ENCODE measurements around the gene TSC22D1. TPM values are rescaled to one million over a fixed set of nuclear protein-coding genes. Genes with fewer than 3 reads are reported as not detected.
A peak's percentile ranks its signal among the peaks of the same experiment; 100 is the strongest.

TSC22D1 gene
- polyA plus RNA-seq, 3 donors = 202 to 230 (median 217) TPM

DNA sequence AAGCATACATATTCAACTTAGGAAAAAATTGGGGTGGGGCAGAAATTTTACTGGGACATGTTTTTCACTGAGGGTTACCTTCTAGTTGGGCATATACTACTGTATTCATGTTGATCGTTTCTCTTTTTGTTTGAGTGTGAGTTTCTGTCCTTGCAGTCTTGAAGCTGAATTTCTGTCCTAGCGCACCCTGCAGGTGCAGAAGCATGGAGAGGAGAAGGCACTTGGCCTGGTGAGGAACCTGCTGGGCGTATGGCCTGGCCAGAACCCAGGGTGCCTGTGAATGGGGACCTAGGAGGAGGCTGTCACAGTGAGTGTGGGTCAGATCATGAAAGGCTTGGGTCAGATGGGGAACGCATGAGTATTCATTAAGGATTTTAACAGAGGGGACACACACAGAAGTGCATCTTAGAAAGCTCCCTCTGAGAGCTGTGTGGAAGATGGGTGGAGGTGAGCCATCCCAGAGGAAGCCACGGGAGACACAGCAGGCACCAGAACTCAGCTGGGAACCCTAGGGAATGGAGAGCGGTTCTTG lies 165.7 kb downstream of the TSC22D1 start:
- DNase-seq = no peak

DNA sequence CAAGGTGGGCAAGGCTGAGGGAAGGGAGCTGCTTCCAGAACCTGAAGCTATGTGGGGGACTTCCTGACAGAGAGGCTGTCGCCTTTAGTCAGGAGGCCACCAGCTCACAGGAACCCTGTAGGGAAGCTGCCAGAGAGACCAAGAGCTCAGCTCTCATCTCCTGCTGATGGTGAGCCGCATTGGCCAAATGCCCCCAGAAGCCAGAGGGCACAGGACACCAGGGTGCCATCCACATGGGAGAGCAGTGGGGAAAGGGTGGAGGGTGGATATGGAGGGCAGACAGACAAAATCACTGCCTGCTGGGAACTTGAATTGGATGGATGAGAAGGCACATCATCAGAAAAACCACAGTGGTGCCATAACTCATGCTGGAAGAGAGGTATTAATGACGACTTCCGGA lies 166.5 kb downstream of the TSC22D1 start:
- no peak for DNase-seq

DNA sequence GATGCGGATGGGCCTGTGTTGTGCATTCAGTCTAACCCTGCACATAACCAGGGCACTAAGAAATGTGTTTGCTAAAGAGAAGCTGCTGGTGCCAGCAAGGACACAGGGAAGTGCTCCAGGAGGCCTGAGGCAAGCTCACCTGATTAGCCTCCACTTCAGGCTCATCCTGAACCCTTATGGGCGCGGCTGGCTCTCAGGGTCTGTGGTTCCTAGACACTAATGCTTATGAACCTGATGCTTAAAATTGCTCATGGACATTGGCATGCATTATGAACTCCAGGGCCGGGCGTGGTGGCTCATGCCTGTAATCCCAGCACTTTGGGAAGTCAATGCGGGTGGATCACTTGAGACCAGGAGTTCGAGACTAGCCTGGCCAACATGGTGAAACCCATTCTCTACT lies 168.2 kb downstream of the TSC22D1 start:
- DNase-seq = no peak

DNA sequence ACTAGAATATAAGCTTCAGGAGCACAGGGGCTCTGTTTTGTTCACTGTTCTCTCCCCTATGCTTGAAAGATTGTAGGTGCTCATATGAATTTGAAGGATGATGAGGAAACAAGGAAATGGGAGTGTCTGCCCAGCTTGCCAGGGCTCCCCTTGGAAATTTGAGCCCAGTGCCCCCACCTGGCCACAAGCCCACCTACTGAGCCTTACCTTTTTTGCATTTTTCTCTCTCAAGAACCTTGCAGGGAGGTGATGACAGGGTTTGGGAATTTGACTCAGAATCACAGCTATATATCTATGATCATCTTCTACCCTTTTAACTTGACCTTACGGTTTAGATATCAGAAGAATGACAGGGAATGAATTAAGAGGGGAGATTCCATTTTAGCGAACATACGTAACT lies 168.8 kb downstream of the TSC22D1 start:
- DNase-seq = no peak

DNA sequence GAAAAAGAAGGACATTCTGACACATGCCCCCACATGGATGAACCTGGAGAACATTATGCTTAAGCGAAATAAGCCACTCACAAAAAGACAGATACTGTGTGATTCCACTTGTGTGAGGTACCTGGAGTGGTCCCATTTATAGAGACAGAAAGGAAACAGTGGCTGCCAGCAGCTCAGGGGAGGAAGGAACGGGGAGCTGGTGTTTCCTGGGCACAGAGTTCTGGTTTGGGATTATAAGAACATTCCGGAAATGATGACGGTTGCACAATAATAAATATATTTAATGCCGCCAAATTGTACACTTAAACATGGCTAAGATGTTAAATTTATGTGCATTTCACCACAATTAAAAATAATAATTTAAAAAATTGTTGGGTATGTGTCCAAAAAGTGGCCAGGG lies 169.5 kb downstream of the TSC22D1 start:
- DNase-seq = no peak

DNA sequence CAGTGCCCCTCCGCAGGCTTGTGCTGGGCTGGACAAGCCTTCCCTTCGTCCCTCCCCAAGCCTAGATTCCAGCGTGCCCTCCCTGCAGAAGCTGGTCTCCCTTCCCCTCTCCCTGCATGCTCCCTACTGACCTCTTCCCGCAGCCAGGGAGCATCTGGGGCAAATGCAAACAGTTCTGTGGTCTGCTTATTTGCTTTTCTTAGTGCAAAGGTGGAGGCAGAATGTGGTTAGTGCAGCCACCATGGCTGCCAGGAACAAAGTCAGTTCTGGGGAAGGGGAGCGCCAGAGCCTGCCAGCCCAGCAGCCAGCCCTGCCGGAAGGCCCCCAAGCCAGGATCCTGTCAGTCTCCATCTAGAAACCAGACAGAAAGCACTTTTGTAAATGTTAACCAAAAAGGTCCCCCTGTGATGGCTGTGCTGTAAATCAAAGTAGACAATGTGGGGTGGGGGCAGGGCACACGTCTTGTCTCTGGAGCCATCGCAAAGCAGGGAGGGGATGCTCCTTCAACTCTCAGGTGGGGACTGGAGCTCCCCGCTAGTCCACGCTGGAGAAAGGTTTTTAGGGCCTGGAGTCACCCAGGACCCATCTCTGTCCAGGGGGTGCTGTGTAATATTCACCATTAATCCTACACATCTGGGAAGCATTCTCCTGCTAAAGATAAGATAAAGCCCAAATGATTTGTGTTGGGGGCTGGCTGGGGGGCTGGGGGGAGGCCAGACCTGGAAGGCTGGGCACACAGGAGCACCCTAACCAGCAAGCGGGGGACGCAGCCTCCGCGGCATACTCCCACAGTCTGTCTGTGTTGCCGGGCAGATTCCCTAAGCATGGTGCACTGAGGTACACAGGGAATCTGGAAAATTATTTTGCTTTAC lies 171.6 kb downstream of the TSC22D1 start:
- DNase-seq = no peak

DNA sequence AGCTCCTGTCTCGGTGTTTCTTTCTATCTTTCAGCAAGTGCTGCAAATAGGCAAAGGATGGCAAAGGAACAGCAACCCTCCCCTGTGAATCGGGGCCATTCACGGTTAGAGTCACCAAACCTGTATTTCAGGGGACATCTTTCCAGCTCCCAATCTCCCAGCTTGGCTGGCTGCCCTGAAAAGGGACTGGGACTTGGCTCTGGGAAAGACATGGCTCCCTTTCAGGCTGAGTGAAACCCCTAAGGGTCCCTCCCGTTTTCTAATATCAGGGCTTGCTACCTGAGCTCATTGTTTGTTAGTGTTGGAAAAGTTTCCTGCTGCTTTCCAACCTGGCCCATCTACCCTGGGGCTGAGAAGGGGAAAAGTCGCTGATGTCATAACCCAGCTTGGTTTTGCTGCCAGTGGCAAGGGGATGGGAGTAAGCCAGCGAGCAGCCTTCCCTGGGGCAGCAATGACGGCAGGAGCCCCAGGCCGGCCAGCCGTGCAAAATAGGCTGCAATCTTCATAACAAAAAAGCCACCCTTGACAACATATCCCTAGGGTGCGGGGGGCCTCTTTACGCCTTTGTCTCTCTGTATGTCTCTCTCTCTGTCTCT lies 172.6 kb downstream of the TSC22D1 start:
- DNase-seq = no peak

DNA sequence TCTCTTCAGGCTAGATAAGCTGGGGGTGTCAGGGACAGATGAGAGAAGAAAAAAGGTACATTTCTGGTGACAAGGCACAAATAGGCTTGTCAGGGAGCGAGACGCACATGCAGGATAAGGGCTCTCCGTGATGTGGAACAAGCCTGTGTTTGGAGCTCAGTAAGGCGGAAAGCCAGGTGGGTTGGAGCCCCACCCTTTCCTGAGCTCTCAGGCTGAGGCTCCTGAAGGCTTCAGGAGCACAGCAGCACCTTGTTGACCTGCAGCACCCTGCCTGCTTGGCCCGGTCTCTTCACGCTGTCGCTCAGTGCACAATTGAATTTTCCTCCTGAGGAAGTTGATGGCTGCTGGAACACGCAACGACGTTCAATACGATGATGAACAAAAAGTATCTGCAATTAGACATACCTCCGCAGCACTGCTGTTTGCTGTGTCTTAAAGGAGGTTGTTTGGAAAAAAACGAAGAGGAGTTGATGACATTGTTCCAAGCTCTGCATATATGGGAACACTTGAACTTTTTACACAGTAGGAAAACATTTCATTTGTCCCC lies 173.2 kb downstream of the TSC22D1 start:
- no peak for DNase-seq

DNA sequence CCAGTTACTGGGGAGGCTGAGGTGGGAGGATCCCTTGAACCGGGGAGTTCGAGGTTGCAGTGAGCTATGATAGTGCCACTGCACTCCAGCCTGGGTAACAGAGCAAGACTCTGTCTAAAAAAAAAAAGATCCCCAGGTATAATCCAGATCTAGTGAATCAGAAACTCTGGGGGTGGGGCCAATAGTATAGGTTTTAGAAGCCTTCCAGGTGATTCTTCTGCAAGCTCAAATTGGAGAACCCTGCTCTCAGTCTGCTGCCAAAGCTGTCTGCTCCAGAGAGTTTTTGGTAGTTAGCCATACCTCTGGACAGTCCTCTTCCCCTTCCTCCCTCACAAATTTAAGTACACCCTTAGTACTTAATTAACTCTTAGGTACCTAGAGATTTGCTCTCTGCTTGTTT lies 174.6 kb downstream of the TSC22D1 start:
- DNase-seq = no peak

DNA sequence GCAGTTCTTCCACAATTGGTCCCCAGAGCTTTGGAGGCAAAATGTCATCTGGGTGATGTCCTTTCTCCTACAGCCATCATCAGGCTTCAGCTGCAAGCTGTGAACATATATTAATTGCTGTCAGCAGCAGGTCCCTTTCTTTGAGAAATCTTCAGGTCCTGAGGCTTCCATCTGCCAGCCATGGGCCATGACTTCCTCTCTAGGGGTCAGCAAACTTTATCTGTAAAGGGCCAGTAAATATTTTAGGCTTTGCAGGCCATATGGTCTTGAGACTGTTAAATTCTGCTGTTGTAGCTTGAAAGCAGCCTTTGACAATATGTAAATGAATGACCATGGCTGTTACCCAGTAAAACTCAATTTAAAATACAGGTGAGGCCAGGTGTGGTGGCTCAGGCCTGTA lies 175.4 kb downstream of the TSC22D1 start:
- DNase-seq = no peak

DNA sequence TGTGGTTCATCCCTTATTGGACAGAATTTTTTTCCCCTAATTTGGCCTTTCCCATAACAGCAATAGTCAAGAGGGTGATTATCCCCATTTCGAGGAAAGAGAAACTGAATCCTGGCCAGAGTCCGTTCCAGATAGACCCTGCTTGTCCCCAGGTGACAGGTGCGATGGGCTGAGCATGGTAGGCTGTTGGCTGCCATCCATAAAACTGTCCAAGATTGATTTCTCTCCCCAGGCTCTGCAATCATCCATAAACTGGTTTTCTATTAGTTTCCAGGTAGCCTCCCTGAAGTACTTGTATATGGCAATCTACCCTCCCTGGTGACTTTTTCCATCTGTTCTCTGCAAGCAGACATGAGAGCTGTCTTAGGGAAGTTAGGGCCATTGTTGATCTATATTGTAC lies 177.1 kb downstream of the TSC22D1 start:
- DNase-seq = no peak

DNA sequence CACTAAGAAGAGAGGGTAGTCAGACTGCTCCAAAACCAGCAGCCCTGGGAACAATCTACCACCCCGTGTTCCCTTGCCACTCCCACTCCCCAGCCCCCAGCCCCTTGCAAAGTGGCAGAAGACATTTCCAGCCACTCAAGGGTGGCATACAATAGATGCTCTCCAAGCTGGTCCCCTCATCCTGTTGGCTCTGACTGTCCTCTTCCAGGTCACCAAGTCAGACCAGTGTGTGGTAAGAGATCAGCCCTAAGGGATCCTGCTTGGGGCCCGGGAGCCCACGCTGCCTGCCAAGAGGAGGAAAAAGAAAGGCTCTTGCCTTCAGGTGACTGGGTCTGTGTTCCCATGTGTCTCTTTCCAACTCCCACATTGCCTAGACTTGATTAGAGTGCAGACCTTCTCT lies 177.5 kb downstream of the TSC22D1 start:
- no peak for DNase-seq

DNA sequence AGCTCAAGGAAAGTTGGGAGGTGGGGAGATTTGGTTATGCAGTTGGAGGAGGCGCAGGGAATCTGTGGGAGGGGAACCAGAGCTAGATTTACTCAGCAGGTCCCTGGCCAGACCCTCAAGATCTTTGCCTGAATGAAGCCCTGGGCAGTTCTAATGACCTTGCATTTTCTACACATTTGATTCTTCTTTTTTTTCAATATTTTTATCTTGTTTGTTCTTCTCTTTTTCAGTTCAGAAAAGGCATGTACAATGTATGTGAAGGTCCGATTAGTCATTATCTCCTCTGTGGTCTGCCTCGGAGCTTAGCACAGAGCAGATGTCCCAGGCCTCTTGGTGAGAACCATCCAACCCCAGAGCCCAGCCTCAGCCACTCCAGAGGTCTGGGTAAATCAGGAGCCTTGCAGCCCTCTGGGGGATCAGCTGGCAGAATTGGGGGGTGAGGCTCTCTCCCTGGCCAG lies 178.3 kb downstream of the TSC22D1 start:
- no peak for DNase-seq

DNA sequence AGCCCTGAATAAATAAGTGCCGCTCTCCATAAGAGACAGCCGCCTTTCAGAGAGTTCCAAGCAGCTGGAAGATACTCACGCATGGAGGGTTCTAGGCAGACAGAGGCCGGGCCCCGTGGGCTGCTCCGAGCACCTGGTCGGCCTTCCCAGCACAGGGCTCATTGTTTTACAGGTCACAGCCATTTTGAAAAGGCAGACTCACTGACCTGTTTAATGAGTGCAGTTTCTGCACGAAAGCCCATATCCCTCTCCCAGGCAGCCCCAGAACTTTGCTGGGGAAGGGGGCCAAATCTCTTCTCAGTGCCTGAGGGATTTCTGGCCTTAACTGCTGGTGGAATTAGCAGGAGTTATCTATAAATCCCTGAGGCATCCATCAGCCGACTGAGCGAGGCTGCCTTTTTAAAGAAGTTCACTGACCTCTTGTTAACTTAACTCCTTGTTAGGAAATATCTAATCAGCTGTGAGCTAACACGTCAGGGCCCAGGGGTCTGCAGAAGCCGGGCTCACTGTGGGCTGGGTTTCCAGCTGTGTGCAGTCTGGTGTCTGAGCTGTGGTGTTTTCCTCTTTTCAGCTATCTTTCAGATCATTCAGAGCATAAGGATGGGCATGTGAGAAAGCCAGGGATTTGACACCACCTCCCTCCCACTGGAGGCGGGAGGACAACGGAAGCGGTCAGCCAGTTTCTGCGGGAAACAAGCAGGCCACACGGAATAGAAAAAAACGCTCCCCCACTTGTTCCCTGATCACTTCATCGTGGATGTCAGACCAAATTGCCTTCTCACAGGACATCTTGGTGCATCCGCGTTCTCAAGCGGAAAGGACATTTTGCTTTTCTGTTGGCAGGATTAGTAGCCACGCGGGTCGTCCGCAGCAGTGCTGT lies 179.2 kb downstream of the TSC22D1 start:
- DNase-seq = peak; percentile 54

DNA sequence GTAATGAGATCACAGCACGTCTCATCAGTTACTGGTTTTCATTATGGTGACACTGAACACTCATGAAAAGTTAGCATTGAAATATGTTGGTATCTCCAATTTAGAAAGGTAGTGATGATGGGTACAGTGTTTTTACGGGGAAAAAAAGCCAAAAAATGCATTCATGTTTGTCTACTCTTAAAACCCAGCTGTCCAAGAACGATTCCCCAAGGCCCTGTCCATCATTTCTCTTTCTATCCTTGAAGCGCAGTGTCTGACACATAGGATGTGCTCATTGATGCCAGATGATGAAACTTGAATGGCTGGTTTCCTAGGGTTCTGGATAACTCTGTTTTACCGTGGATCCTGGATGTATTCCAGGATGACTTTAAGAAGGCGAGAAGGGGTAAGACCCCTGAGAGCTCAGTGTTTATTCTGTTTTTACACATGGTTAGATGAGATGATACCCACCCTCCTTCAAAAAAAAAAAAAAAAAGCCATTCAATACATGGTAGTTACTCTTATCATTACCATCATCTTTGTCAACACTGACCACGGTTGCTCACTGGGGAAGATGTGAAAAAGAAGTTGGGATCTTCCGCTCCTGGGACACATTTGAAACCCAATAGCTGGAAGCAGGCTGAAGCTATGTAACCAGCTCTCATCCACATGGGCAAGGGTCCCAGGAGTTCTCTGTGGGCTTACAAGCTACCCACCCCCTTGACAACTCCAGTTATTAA lies 180.0 kb downstream of the TSC22D1 start:
- DNase-seq = no peak

DNA sequence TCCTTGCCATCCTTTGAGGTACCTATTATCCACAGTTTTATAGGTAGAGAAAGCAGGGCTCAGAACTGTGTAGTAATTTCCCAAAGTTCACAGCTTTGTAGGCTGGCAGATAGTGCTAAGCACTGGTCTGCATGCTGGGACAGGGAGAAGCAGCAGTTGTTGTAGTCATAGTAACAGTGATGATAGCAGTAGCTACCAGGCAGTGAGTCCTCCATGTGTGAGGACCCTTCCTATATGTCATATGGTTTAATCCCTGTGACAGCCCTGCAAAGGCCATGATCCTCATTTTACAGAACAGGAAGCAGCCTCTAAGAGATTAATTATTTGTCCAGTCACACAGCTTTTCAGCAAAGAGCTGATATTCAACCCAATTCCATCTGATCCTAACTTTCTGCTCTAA lies 181.5 kb downstream of the TSC22D1 start:
- DNase-seq = no peak

DNA sequence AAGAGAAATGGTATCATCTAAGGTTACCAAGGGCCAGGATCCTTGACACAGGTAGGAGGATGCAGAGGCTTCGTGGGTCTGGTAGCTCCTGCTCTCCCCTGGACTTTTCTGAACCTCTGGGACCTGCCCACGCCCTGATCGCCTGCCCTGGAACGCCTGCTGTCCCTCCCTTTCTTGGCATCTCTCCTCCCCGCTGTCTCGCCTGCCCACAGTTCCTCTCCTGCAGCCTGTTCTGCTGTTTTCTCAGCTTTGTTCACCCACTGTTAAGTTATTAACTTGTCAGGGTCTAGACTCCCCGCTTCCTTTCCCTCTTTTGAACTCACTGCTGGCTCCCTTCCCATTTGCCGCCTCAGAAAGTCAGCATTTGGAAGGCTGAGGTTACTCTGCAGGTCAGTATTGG lies 182.7 kb downstream of the TSC22D1 start:
- DNase-seq = peak; percentile 53

DNA sequence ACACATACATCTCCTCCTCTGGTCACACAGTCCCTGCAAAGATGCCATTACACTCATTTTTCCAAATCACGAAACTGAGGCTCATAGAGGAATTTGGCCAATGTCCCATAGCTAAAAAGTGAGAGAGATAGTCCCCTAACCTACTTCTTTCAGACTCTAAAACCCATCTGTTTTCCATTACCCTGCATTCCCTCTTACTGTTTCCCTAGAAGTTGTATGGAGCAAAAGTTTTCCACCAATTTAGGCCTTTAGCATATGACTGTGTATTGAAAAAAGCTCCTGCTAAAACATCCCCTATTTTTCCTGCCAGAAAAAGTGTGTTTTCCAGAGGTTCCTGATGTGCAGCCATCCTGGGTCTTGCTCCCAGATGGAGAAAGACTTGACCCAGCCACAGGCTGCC lies 186.3 kb downstream of the TSC22D1 start:
- no peak for DNase-seq

DNA sequence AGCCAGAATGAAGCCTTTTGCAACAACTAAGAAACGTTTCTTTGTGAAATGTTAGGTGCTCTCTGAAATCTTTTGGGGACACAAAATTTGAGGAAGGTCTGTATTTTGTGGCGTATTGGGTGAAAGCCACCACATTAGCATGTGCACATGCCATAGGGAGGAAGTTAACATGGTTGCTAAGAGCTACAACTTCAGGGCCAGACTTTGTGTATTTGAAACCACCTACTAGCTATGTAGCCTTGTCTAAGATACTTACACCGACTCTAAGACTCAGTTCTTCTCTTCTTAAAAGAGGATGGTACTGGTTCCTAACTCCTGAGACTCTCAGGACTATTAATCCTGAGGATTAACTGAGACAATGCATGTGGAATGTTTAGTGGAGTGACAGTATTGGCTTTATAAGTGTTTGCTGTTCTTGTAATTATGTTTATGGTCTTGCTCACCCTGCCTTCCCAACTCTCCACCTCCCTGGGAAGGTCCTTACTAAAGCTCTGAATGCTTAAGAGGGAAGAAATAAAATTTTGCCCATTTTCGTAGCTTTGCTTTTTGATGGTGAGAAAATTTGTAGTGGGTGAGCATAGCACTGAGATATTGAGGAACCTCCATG lies 187.0 kb downstream of the TSC22D1 start:
- no peak for DNase-seq

DNA sequence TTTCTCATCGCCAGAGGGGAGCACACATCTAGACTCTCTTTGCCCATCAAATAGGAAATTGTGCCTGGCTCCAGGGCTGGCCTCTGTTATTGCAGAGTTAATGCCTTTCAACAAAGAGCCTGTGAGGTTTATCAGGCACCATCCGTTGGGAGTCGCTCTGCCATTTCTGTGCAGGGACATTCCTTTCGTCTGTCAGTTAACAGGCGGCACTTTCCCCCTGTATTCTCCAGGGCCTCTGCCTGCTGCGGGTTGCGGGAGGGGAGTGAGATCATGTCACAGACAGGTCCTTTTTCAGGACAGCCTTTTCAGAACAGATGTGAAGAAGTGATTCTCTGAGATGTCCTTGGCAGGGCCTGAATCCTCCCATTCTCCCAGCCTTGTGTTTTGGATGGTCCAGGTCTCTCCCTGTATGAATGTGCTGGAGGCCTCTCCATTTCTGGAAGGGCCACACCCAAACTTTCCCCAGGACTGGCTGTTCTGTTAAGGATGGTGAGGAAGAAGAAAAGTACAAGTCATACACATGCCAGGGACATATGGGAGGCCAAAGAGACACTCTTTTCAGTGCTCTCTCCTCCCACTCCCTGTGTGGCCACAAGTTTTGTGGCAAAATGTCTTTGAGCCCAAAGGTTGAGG lies 187.6 kb downstream of the TSC22D1 start:
- DNase-seq = no peak

Measured in renal pelvis (tissue), 4 donors.